Pancreas (tissue), 10 donors: ENCODE results near the gene SAMD14. TPM values are rescaled to one million over a fixed set of nuclear protein-coding genes. Genes with fewer than 3 reads are reported as not detected.

ENCODE experiments used
- ATAC-seq, 4 donors: fragments of 200-7000 bp; cut with Tn5 transposase; one replicate each; pipeline versions ENCODE4 v1.8.0 to v1.9.1; 2020; ENCODE audit warnings: mild to moderate bottlenecking in 4 of 4, moderate library complexity in 4 of 4
- DNase-seq, 6 donors: peaks; one replicate each; pipeline ENCODE4 v3.0.0-alpha.2; 2020
- FAIRE-seq: peaks from 2 replicates; lab custom pipeline; 2012; peaks lifted over from hg19 to GRCh38; lab: Jason Lieb, UNC
- H3K27ac ChIP-seq, 4 donors: fragments of 200-600 bp; sonication (generic); 1 replicate in 3 of 4; 2 replicates in 1 of 4; pipeline versions ENCODE4 v1.5.0 to v1.8.0; 2020
- H3K27me3 ChIP-seq, 4 donors: fragments of 200-600 bp; one replicate each; pipeline ENCODE4 v1.8.0; 2021
- H3K36me3 ChIP-seq, 3 donors: fragments of 200-600 bp; sonication (generic) in 1 of 3; one replicate each; pipeline versions ENCODE4 v1.5.0 to v1.8.0; 2020 to 2021
- H3K4me1 ChIP-seq, 3 donors: fragments of 200-600 bp; one replicate each; pipeline ENCODE4 v1.8.0; 2021
- H3K4me3 ChIP-seq, 4 donors: fragments of 200-600 bp; sonication (generic) in 2 of 4; one replicate each; pipeline versions ENCODE4 v1.5.0 to v1.8.0; 2020 to 2021
- H3K9me3 ChIP-seq, 4 donors: fragments of 200-600 bp; one replicate each; pipeline ENCODE4 v1.8.0; 2021
- CTCF ChIP-seq, 4 donors: fragments of 200-600 bp; sonication (generic) in 3 of 4; IDR thresholded peaks; one replicate each; pipeline versions ENCODE4 v1.5.0 to v1.8.0; 2021; ENCODE audit warnings: antibody characterized with exemption in 4 of 4
- WGBS, 2 donors: extraction: QIAGEN DNeasy Blood & Tissue Kit; methylation state at CpG; one replicate each; pipeline ENCODE4 v1.1.7; 2013; 5-methylcytosine and 5-hydroxymethylcytosine counted together
- intact Hi-C, 3 donors: fragments of 100-400 bp; cut with DNase I; formaldehyde crosslinking; loops; one replicate each; pipeline versions ENCODE4 v1.11.1 to v1.14.2; 2022
- polyA plus RNA-seq, 2 donors: library from polyadenylated mRNA; stranded (reverse); fragments of 200-250 nt; gene quantifications; one replicate each; pipeline ENCODE4 v1.2.3, GENCODE V29; 2013
- total RNA-seq, 6 donors: library from RNA; stranded (reverse); fragmentation: NEBNext Ultra II Directional in 4 of 6; extraction: Animal tissue kit (Norgen Biotek cat#: 25700) in 4 of 6; gene quantifications; one replicate each; pipeline versions ENCODE4 v1.2.1 to v1.2.4, GENCODE V29; 2021 to 2023
- donor health status: healthy with polysubstance abuse.
- donor health status: DM: no; HTN: no; CAD: no; lungs with moderate emphysema.
- donor health status: DM: no; HTN: no; CAD: no.
- donor health status: control.
- donor health status: control.
- donor health status: Bipolar disorder and iron deficiency.
- donor health status: DM: yes; HTN: yes; CAD: no.
- donor health status: DM: no; HTN: no; CAD: no.
- donor health status: DM: no; HTN: no; CAD: no.
- donor health status: DM: yes; HTN: yes; CAD: no.

SAMD14 gene
- total and polyA plus RNA-seq, 8 donors: 0.09 to 1.3 (median 0.61) TPM

GRCh38 chr17:50155115-50155819 lies 25.3 kb upstream of the SAMD14 start:
- no peak for TF ChIP-seq CTCF (IDR thresholded peaks at IDR 0.05)
- intact Hi-C loops: no loop called here
- ATAC-seq: peak in 1 of 4 donors; percentile 22
- peak in 3 of 6 donors; percentile 38 to 67 (median 46) for DNase-seq
- no peak for FAIRE-seq
- H3K27me3 ChIP-seq: no peaks in the 10 kb centered on the region
- WGBS, 2 donors: 48 to 56% methylated on average over 8 of the region's 8 CpGs
- no peaks in the 10 kb centered on the region for H3K9me3 ChIP-seq
- H3K4me1 ChIP-seq: peaks cover 0 to 11% (median 5%) of the 10 kb centered on the region in 3 donors
- peak overlapping the region in 1 of 4 donors; percentile 48 for H3K27ac ChIP-seq
- no peaks in the 10 kb centered on the region for H3K36me3 ChIP-seq
- H3K4me3 ChIP-seq: no peak overlapping the region

- no peaks in the 10 kb centered on the region for H3K9me3 ChIP-seq
- intact Hi-C loops: no loop called here
Observed at GRCh38 chr17:50154604-50155003, 24.6 kb upstream of the SAMD14 start.

GRCh38 chr17:50153650-50154575 lies 24.0 kb upstream of the SAMD14 start:
- intact Hi-C loops: no loop called here
- H3K36me3 ChIP-seq: no peaks in the 10 kb centered on the region
- no peaks in the 10 kb centered on the region for H3K27me3 ChIP-seq
- 36 to 40% methylated on average over 16 of the region's 16 CpGs for WGBS, 2 donors
- H3K4me1 ChIP-seq: peaks cover 0 to 11% (median 5%) of the 10 kb centered on the region in 3 donors
- FAIRE-seq (no peak), ATAC-seq (no peak), DNase-seq (peak in 4 of 6 donors; percentile 52 to 82 (median 76))
- no peak for TF ChIP-seq CTCF (IDR thresholded peaks at IDR 0.05)
- H3K27ac ChIP-seq: no peak overlapping the region
- H3K4me3 ChIP-seq: no peak overlapping the region
- no peaks in the 10 kb centered on the region for H3K9me3 ChIP-seq

More at GRCh38 chr17:50154604-50155003, 24.6 kb upstream of the SAMD14 start:
- 30 to 52% methylated on average over 1 of the region's 1 CpG for WGBS, 2 donors
- H3K27me3 ChIP-seq: no peaks in the 10 kb centered on the region
- H3K27ac ChIP-seq: no peak overlapping the region
- H3K4me3 ChIP-seq: no peak overlapping the region
- FAIRE-seq (no peak), DNase-seq (peak in 1 of 6 donors; percentile 7), ATAC-seq (no peak)
- H3K4me1 ChIP-seq: peaks cover 0 to 11% (median 5%) of the 10 kb centered on the region in 3 donors
- no peaks in the 10 kb centered on the region for H3K36me3 ChIP-seq
- TF ChIP-seq CTCF (IDR thresholded peaks at IDR 0.05): no peak

- Histone ChIP-seq H3K9me3 (no peaks in the 10 kb centered on the region), H3K4me1 (peaks cover 0 to 11% (median 5%) of the 10 kb centered on the region in 3 donors), H3K27ac (peak overlapping the region in 1 of 4 donors; percentile 86), H3K36me3 (no peaks in the 10 kb centered on the region), H3K27me3 (no peaks in the 10 kb centered on the region), H3K4me3 (no peak overlapping the region)
- peak in 1 of 6 donors; percentile 44 for DNase-seq
- intact Hi-C loops: no loop called here
- WGBS, 2 donors: 74 to 75% methylated on average over 7 of the region's 7 CpGs
- ATAC-seq: no peak
- TF ChIP-seq CTCF (IDR thresholded peaks at IDR 0.05): no peak
- no peak for FAIRE-seq
Observed at GRCh38 chr17:50152736-50153135, 22.8 kb upstream of the SAMD14 start.
